GM10266 (cell line): ENCODE data around the gene FMNL2.
"Not testable (repeated sequence)": the region's sequence is repeated elsewhere in the genome, so short reads cannot be mapped to it uniquely, and the experiment has no call there.

Experiments
- DNase-seq: peaks from one replicate; pipeline ENCODE4 v3.0.0; 2012; ENCODE audit errors: extremely low spot score
- TF ChIP-seq, protein P1 (sequence below): IDR thresholded peaks from 2 replicates; pipeline ENCODE4 v1.5.1; 2012; ENCODE audit warnings: mild to moderate bottlenecking, low read depth; ENCODE audit not compliant: control insufficient read depth, insufficient read depth; ENCODE audit errors: missing control alignments

FMNL2 gene

DNA sequence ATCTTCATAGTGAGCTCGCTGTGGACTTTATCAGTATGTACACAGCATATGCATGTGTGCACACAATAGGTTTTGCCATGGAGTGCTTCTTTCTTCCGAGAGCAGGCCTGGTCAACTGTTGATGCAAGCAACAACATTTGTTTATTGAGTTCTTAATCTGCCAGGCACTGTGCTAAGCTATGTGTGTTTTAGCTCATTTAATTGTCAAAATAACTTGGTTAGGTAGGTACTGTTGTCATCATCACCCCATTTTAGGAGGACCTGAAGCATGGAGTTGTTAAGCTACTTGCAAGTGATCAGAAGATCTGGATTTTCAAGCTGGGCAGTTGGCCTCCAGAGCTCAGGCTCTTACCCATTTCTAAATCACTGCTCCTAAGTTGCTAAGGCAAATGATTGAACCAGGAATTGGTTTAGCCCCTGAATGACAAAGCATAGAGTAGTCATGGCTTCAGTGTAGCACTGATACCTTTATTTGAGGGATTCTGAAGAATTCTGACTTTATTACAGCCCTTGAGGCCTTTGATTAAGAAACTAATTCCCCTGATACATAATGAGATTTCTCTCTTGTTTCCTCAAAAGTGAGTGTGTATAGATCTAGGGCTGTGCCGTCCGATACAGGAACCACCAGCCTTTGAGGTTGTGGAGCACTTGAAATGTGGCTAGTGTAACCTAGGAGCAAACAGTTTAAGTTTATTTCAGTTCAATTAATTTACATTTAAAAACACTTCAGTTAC, 132.9 kb downstream of the FMNL2 start:
- no peak for DNase-seq
- TF ChIP-seq, protein P1, sequence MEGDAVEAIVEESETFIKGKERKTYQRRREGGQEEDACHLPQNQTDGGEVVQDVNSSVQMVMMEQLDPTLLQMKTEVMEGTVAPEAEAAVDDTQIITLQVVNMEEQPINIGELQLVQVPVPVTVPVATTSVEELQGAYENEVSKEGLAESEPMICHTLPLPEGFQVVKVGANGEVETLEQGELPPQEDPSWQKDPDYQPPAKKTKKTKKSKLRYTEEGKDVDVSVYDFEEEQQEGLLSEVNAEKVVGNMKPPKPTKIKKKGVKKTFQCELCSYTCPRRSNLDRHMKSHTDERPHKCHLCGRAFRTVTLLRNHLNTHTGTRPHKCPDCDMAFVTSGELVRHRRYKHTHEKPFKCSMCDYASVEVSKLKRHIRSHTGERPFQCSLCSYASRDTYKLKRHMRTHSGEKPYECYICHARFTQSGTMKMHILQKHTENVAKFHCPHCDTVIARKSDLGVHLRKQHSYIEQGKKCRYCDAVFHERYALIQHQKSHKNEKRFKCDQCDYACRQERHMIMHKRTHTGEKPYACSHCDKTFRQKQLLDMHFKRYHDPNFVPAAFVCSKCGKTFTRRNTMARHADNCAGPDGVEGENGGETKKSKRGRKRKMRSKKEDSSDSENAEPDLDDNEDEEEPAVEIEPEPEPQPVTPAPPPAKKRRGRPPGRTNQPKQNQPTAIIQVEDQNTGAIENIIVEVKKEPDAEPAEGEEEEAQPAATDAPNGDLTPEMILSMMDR = no peak

DNA sequence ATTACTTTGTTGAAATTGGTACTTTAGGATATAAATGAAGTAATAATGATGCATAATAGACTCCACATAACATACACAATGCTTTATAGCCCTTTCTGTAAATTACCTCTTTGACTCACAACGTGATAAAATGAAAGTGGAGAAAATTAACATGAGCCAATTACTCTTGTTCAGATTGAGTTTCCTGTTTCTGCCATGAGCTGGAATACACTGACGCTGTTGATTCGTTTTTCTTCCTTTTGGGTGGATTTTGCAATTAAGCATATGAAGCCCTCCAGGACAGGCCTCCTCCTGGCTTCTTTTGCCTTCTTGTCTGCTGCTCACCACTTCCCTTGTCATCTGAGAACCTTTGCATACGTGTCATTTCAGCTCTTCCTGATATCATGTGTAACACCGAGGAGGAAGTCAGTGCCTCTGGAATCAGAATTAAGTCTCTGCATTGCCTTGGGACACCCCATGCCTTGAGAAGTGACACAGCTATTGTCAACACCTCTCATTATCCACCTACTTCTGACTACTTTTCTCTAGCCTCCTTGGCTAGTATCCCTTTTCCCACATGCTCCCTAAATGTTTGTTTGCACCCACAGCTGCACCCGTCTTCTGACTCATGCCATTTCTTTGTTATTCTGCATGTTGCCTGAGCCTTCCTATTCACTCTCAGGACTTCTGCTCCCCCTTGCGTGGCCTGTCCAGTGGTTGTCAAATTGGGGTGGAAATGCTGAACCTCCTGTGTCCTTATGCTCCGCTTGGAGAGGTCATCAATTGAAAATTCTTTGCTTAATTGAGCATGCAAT, 134.1 kb downstream of the FMNL2 start:
- DNase-seq = no peak
- TF ChIP-seq, protein P1 = no peak

DNA sequence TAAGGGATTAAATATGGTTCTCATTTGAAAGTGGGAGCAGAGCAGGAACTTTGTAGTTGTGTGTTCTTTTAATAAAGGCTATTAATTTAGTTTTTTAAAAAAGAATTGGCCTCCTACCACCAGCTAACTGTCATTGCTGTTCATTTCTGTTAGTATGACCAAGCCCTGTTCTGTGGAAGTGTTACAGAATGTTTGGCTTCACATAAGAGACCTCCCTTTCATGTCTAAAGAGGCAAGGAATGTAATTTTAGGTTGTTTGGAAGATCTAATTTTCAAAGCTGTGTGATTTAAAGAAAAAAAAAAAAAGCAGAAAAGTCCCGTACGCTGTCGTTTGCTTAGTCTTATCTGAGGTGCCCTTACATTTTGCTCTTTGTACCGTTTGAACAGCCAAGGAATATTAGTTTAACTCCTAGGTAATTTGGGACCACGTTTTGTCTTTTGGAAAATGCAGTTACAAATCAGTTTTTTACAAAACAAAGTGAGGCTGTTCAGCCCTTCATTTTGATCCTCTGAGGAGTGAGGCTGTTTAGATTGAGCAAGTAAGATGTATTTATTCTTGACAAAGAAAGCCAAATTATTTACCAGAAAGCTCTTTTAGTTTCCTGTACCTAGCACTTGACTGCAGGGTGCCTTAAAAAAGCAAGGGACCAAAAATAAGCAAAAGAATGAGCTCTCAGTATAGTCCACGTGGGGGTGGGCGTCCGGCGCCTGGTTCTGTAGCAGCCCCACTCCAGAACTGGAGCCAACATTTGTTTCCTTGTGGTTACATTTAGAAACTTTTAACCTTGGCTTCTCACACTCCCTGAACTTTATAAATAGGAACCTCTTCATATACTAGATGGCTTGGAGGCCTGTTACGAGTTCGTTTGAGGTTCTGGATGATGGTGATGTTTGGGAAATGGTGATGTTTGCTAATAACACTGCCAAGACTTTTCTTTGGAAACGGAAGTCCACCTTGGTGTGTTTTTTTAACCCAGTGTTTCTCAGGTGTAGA, 136.2 kb downstream of the FMNL2 start:
- TF ChIP-seq, protein P1 = no peak
- no peak for DNase-seq

DNA sequence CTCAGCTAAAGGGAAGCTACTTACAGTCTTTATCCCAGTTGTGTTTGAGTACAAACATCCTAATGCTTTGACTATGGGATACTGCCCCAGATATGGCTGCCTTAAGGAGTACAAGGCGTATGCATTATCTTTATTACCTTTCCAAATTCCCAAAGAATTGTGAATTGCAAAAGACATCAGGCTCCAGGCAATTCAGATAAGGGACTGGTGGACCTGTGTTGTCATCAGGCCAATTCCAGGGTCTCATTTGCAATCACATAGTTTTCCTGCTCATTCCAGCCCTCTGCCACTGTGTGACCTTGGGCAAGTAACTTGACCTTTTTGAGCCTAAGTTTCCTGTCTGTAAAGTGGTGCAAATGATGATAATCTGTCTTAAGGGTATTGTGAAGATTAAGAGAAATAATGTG, 137.5 kb downstream of the FMNL2 start:
- no peak for DNase-seq
- TF ChIP-seq, protein P1 = no peak

DNA sequence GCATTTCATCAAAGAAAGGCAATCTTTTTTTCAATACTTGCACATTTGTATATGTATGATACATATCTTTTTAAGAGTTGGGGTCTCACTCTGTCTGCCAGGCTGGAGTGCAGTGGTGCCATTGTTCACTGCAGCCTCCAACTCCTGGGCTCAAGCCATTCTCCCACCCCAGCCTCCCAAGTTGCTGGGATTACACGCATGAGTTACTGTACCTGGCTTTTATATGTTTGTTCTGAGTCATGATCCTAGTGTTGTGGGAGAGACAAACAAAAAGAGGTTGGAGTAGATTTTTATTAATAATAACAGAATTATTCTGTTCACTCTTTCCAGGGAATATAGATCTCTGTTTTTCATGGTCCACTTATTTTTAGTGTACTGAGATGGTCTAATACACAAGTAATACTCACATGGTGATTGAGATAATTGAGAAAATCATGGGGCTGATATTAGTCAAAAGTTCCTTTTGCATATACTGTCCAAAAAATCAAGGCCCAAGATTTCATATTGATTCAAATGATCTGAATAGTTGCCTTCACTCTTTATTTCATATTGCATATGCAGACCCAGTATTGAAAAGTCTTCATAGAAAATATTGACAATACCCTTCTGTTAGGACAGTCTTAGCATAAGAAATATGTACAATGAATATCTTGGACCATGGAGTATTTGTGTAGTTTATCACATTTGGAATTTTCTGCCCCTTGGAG, 138.3 kb downstream of the FMNL2 start:
- DNase-seq = no peak
- TF ChIP-seq, protein P1 = no peak

- not testable (repeated sequence) for DNase-seq
Measured at GRCh38 chr2:152474523-152474922, 139.5 kb downstream of the FMNL2 start.

DNA sequence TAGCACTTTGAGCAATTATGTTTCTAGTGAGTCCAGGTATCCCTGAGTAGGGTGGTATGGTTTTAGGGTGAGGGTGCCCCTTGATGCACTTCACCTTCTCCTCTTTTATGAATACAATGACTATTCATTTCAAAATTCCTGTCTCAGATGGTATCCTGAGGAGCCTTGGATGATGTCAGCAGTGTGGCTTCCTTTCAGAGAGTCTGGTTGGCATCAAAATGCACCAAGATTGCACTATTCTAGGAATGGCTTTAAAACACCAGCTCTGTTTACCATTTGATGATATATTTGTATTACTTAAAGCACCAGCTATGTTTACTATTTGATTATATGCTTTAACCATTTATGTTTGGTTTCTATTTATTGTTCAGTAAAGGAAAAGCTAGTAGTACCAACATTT, 141.0 kb downstream of the FMNL2 start:
- no peak for DNase-seq
- TF ChIP-seq, protein P1 = no peak
